Stimulated activated CD4-positive, alpha-beta T cell treated with anti-CD3 and anti-CD28 coated beads, Interleukin-12 subunit alpha, Interleukin-12 subunit beta, amount 100 ng/mL, for 24 hours (primary cell): ENCODE results near the gene IQCN.
A peak's percentile ranks its signal among the peaks of the same experiment; 100 is the strongest.

Experiments
- DNase-seq, 2 experiments: peaks; one replicate each; pipeline ENCODE4 v3.0.0-alpha.2; 2020; ENCODE audit warnings: low read depth in 2 of 2

The IQCN gene

GRCh38 chr19:18233224-18233825, 40.9 kb downstream of the IQCN start:
- peak in 1 of 2 experiments; percentile 32 for DNase-seq

DNA sequence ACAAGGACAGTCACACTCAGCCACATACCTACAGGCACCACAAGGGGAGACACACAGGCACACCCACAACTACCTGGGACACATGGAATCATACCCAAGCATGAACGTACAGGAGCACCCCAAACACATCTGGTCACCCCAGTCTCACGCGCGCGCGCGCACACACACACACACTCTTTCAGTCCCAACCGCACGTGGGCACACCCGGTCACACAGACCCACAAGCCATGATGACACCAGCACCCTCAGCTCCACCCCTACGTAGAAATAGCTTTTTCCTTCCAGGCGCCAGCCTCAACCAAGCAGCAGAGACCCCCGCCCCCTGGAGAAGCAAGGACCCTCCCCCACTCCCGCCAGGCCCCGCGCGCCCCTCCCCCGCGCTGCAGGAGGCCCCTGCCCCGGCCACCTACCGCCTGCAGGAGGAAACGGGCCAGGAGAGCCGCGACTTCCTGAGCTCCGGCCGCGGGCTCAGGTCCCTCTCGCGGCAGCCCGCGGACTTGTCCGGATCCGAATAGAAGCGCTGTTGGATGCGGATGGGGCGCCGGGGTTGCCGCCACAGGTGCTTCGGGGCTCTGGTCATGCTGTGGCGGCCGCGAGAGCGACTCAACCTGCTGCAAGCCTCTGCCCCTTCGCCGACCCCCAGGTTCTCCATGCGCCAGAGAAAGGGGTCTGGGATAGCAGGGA, 41.6 kb downstream of the IQCN start:
- DNase-seq = no peak

DNA sequence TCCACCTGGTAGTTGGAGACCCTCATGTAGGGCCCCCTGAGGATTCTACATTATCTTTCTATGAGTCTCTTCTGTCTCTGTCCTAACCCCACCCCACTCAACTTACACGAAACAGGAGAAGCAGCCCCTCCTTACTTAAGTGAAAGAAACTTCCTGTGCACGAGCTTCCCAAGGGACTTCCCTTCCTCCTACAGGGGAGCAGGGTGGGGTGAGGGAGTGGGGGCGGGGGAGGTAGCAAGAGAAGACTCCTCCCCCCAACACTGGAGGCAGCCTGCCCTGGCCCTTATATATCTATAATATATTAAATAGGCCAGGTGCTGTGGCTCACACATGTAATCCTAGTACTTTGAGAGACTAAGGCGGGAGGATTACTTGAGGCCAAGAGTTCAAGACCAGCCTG, 42.5 kb downstream of the IQCN start:
- no peak for DNase-seq

- DNase-seq = no peak
Measured at GRCh38 chr19:18230941-18231734, 43.1 kb downstream of the IQCN start.

GRCh38 chr19:18229915-18230314, 44.3 kb downstream of the IQCN start:
- DNase-seq = no peak

GRCh38 chr19:18229474-18229873, 44.8 kb downstream of the IQCN start:
- no peak for DNase-seq

DNA sequence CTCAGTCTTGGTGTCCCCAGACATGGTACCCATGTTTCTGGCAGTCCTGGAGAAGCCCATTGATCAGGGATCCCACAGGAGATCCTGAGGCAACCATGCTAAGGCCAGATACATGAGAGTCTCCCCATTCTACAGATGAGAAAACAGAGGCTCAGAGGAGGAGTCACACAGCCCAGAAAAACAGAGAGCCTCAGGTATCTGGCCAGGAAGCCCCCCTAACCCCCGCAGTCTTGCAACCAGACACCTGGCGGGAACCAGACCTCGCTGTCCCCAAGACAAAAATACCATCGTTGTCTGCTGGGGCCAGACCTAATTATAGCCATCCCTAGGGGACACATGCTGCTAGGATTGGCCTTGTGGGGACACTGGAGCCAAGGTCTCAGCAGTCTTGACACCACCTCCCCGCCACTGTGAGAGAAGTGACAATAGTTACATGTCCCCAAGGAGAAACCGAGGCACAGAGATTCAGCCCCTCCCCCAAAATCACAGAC, 46.4 kb downstream of the IQCN start:
- no peak for DNase-seq

DNA sequence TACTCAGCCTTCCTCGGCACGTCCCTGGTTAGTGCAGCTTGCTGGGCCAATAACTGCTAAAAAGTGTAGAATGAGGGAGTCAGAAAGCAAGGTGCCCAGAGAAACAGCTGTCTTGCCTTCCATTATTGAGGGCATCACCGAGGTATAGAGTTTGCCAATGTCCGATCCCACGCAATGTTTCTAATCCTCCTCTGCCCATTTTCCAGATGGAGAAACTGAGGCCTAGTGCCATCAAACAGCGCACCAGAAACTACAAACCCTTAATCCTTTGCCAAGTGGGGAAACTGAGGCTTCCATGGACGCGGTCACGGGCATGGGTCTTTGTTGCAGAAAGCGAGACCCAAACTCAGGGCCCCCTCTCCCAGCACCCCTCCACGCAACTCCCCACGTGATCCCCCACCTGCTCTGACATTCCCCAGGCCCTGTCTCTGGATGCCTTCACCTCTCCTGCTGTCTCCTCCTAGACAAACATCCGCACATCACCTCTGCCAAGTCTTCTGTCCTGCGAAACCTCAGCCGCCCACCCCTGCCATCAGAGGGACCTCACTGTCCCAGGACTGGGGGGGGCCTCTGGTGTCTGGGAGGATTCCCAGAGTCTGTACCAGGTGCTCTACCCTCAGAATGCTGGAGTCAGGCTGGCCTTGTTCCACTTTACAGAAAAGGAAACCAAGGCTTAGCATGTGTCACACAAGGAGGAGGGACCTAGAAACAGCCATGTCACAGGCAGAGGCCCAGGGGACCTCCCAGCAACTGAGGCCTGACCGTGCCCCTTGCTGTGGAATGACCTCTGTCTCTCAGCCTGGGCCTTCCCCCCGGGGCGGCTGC, 47.1 kb downstream of the IQCN start:
- DNase-seq = no peak

DNA sequence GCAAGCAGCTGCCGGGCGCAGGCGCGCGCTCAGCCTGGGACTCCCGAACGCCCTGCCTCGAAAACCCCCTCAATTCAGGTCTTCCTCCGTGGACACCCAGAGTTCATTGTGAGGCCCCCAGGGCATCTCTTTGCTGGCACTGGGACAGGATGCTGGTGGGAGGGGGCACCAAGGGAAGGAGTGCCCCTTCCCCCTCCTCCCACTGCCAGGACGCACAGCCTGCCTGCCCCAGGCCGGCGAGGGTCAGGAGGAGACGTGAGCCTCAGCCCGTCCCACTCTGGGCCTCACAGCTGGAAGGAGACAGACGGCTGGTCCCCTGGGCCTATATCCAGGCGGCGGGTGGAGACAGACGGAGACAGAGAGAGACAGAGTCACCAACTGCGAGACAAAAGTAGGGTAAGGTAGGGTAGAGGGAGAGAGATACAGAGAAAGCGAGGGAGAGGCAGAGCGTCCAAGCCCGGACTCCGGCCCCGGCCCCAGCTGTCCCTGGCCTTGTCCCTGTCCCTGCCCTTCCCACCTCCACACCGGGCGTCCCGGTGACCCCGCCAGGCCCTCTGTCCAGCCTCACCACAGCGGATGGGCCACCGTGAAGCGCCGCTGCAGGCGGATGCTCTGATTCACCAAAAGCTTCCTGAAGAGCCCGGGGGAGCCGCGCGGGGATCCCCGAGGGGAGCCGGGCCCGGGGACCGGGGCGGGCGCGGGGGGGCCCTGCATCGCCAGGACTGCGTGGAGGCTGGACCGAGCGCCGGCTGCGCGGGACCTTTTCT, 48.4 kb downstream of the IQCN start, which contains the start of gene PDE4C:
Gene PDE4C, minus strand, starts transcription at position 737 of the 767 bp plus-strand sequence. Its CDS starts 23 bp downstream, at position 714.
- no peak for DNase-seq

DNA sequence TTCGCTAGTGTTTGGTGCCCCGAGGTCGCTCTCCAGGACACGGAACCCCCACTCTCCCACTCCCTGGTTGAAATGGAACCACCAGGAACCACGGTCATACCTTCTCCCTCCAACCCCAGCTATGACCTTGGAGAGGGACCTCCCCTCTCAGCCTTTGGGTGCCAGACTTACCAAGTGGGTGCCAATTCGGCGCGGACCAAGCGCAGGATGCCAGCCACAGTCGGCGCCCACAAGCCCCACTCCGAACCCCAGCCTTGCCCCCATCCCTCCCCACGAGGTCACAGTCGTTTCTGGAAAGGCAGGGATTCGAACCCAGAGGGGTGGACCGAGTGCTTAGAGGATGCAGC, 48.9 kb downstream of the IQCN start:
- DNase-seq = no peak

DNA sequence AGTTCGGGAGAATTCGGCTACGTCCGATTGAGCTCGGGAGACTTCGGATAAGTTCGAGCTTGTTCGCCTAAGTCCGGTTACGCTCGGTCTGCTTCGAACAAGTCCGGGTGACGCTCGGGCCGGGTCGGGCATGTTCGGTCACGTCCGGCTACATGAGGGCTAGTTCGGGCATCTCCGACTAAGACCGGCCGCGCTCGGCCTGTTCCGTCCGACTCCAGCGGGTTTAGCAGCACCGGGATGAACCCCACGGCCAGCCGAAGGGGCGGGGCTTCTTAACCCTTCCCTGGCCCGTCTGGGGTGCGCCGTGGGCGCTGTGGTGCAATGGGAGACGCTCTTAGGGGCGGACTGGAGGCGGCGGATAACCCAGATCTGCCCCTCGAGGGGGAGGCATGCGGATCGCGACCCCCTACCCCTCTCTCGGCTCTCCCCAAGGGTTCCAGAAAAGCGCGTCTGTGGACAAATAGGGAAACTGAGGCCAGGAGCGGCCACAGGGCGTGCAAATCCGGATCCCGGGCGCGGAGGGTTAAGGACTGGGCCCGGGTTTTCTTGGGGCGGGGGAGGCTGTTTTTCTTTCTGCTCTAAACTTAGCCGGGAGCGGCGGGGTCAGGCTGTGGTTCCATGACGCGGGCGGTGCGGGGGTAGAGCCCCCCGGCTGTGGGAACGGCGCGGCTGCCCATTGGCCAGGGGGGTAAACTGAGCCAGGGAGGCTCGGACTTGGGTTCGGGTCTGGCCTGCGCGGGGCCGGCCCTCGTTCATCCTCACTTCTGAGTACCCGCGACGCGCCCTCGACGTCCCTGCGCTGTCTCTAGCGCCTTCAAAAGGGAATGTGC, 49.5 kb downstream of the IQCN start:
- peak; percentile 86 to 94 for DNase-seq

DNA sequence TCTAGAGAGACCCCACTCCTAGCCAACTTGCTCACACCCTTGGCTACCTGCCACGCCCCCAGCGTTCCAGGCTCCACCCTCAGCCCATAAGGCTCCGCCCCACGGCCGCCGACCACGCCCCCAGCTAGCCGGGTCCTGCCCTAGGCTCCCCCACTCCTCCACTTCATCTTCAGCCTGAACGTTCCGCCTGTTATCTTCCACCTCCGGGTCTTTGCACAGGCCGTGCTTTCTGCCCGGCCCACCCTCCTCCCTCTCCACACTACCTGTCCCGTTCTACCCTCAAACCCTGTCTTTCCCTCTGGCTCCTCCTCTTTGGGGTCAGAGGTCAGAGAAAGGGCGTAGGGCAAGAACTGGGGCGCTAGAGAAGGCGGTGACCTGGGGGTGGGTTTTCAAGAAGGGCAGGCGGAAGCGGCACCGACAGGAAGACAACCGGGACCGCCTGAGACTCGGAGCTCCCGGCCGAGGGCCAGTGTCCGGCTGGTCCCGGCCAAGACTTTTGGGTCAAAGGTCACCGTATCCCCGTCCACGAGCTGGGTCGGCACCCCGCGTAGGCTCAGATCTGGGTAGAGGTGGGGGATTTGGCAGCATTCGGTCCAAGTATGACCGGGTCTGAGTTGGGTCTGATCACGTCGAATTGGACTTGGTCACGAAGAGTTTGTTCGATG, 50.3 kb downstream of the IQCN start:
- peak in 1 of 2 experiments; percentile 31 for DNase-seq

- DNase-seq = no peak
Measured at GRCh38 chr19:18221815-18222725, 52.2 kb downstream of the IQCN start.

DNA sequence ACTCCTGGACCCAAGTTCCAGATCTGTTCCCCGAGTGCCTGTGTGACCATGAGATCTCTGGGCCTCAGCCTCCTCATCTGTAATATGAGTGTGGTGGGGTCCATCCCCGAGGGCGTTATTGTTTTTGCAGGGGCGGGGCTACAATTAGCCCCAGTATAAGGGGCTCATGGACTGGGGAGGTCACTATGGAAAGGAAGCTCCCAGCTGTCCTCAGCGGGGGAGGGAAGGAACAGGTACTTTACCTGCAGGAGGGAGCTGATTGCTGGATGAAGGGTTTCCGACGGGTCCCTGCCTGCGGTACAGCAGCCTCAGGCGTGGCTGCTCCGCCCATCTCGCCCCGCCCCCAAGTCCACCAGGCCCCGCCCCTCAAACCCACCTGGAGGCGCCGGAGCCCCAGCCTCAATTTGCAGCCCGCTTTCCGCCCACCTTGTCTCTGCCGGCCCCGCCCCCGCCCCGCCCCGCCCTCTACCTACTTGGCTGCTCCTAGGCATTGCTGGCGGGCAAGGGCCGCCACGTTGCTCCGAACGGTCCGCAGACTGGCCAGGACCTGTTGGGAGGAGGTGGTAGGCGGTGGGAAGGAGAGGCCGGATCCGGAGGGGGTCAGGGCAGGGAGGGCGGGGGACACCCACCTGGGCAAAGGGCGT, 53.5 kb downstream of the IQCN start:
- no peak for DNase-seq

- DNase-seq = no peak
Measured at GRCh38 chr19:18219911-18220631, 54.2 kb downstream of the IQCN start.

DNA sequence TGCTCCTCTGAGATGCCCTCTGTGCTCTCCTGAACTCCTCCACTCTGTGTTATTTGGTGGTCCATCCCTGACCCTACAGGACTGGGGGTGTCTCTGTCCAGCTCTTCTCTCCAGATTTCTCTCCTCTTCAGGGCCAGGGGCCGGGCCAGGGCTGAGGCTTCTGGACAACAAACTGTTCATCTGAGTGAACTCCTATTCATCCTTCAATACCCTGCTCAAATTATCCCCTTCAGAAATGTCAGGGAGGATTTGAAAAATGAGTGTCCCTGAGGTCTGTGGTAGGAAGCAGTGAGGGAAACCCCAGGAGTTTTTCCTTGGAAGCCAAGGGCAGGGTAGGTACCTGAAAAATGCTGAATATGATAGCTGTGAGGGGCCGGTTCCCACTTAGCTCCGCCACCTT, 55.7 kb downstream of the IQCN start:
- DNase-seq = no peak

GRCh38 chr19:18218159-18218558, 56.1 kb downstream of the IQCN start:
- DNase-seq = no peak
